HepG2 (cell line): ENCODE measurements around the gene HOXC12. TPM values are rescaled to one million over a fixed set of nuclear protein-coding genes. Genes with fewer than 3 reads are reported as not detected.

Experiments used
- CEBPZ ChIP-seq: IDR thresholded peaks from 2 replicates; pipeline ENCODE4 v1.6.1; 2012; ENCODE audit warnings: low read length, improper control_type of control experiment
- CREB1 ChIP-seq, 2 experiments: fragments of 450-650 bp in 1 of 2; IDR thresholded peaks; 2 replicates each; pipeline ENCODE4 v1.6.1; 2016 to 2017; ENCODE audit warnings: control low read depth in 1 of 2, mild to moderate bottlenecking in 1 of 2, missing compliant biosample characterization in 1 of 2, missing genetic modification characterization in 1 of 2
- GTF3A ChIP-seq: sonication (generic); formaldehyde crosslinking; conservative IDR thresholded peaks from 2 replicates; pipeline ENCODE4 v1.4.0; 2020; ENCODE audit warnings: mild to moderate bottlenecking, missing genetic modification reagents
- HNF4G ChIP-seq, 2 experiments: sonication (generic) in 1 of 2; formaldehyde crosslinking in 1 of 2; IDR thresholded peaks; 2 replicates each; pipeline versions ENCODE4 v1.4.0 to v1.6.1; 2011 to 2020; ENCODE audit warnings: borderline replicate concordance in 2 of 2, low read depth in 2 of 2, mild to moderate bottlenecking in 2 of 2, low read length in 1 of 2, missing genetic modification reagents in 1 of 2, moderate library complexity in 1 of 2
- KLF6 ChIP-seq: IDR thresholded peaks from 2 replicates; pipeline ENCODE4 v1.8.0; 2016; ENCODE audit warnings: missing biosample characterization, missing genetic modification reagents
- MIER2 ChIP-seq: IDR thresholded peaks from 2 replicates; pipeline ENCODE4 v1.6.1; 2016; ENCODE audit warnings: missing biosample characterization, missing genetic modification reagents
- MYNN ChIP-seq: sonication (generic); formaldehyde crosslinking; IDR thresholded peaks from 2 replicates; pipeline ENCODE4 v1.4.0; 2020; ENCODE audit warnings: mild to moderate bottlenecking, low read depth, missing genetic modification reagents
- NR2F1 ChIP-seq, 2 experiments: fragments of 450-650 bp in 1 of 2; formaldehyde crosslinking in 1 of 2; IDR thresholded peaks; 2 replicates each; pipeline versions ENCODE4 v1.5.0 to v1.6.1; 2016 to 2020; ENCODE audit warnings: mild to moderate bottlenecking in 1 of 2, missing compliant biosample characterization in 1 of 2, missing genetic modification reagents in 1 of 2, moderate library complexity in 1 of 2
- NR2F6 ChIP-seq, 2 experiments: IDR thresholded peaks; 2 replicates each; pipeline ENCODE4 v1.6.1; 2016; ENCODE audit warnings: antibody characterized with exemption in 1 of 2, mild to moderate bottlenecking in 1 of 2
- PATZ1 ChIP-seq: sonication (generic); formaldehyde crosslinking; IDR thresholded peaks from 2 replicates; pipeline ENCODE4 v1.4.0; 2020; ENCODE audit warnings: missing genetic modification reagents
- SIN3B ChIP-seq: fragments of 150-350 bp; IDR thresholded peaks from 2 replicates; pipeline ENCODE4 v1.6.1; 2014; ENCODE audit warnings: low read length
- SNAPC2 ChIP-seq: sonication (generic); formaldehyde crosslinking; IDR thresholded peaks from 2 replicates; pipeline ENCODE4 v1.8.1; 2022; ENCODE audit warnings: mild to moderate bottlenecking, missing genetic modification reagents
- ZBTB21 ChIP-seq: sonication (generic); formaldehyde crosslinking; IDR thresholded peaks from 2 replicates; pipeline ENCODE4 v1.4.0; 2020; ENCODE audit warnings: missing genetic modification reagents
- ZKSCAN1 ChIP-seq: fragments of 150-350 bp; IDR thresholded peaks from 2 replicates; pipeline ENCODE4 v1.6.1; 2014; ENCODE audit warnings: low read length
- ZNF207 ChIP-seq: fragments of 450-650 bp; IDR thresholded peaks from 2 replicates; pipeline ENCODE4 v1.6.1; 2016; ENCODE audit warnings: antibody characterized with exemption, borderline replicate concordance
- ZNF224 ChIP-seq: sonication (generic); formaldehyde crosslinking; IDR thresholded peaks from 2 replicates; pipeline ENCODE4 v1.5.0; 2020; ENCODE audit warnings: mild to moderate bottlenecking, missing genetic modification reagents
- ZNF383 ChIP-seq: sonication (generic); formaldehyde crosslinking; IDR thresholded peaks from 2 replicates; pipeline ENCODE4 v1.4.0; 2020; ENCODE audit warnings: missing genetic modification reagents, mild to moderate bottlenecking, borderline replicate concordance
- ZNF432 ChIP-seq: sonication (generic); formaldehyde crosslinking; IDR thresholded peaks from 2 replicates; pipeline ENCODE4 v1.5.0; 2020; ENCODE audit warnings: missing genetic modification reagents, mild to moderate bottlenecking, borderline replicate concordance
- ZNF468 ChIP-seq: sonication (generic); formaldehyde crosslinking; IDR thresholded peaks from 2 replicates; pipeline ENCODE4 v1.8.0; 2022; ENCODE audit warnings: mild to moderate bottlenecking, moderate library complexity, missing genetic modification reagents
- ZNF501 ChIP-seq: sonication (generic); formaldehyde crosslinking; IDR thresholded peaks from 2 replicates; pipeline ENCODE4 v1.5.1; 2020; ENCODE audit warnings: mild to moderate bottlenecking, moderate library complexity, missing genetic modification reagents
- polyA plus RNA-seq, 8 experiments: library from polyadenylated mRNA; depleted of rRNA in 3 of 8; stranded (reverse) in 7 of 8; unstranded in 1 of 8; fragments of >200 nt; fragmentation: Illumina TruSeq in 4 of 8; extraction: Trizol in 4 of 8; gene quantifications; 2 replicates each; pipeline versions ENCODE4 v1.2.1 to v1.2.3, GENCODE V29; 2011 to 2016; ENCODE audit warnings: low read depth in 4 of 8, missing spikeins in 1 of 8, mixed read lengths in 1 of 8; ENCODE audit not compliant: insufficient read depth in 1 of 8
- total RNA-seq, 5 experiments: library from RNA; depleted of rRNA; stranded (reverse); fragments of >200 nt; fragmentation: Illumina TruSeq; extraction: Trizol; gene quantifications; 2 replicates each; pipeline ENCODE4 v1.2.3, GENCODE V29; 2016; ENCODE audit warnings: low read depth in 1 of 5
- TF ChIP-seq, protein P1 (sequence below): sonication (generic); formaldehyde crosslinking; IDR thresholded peaks from 2 replicates; pipeline ENCODE4; 2020; ENCODE audit warnings: missing genetic modification reagents, mild to moderate bottlenecking, borderline replicate concordance

Gene HOXC12
- total and polyA plus RNA-seq, 2 of the 13 experiments (the other 11 are each of a cell fraction or from before 2014, with no cell fraction given): not detected

DNA sequence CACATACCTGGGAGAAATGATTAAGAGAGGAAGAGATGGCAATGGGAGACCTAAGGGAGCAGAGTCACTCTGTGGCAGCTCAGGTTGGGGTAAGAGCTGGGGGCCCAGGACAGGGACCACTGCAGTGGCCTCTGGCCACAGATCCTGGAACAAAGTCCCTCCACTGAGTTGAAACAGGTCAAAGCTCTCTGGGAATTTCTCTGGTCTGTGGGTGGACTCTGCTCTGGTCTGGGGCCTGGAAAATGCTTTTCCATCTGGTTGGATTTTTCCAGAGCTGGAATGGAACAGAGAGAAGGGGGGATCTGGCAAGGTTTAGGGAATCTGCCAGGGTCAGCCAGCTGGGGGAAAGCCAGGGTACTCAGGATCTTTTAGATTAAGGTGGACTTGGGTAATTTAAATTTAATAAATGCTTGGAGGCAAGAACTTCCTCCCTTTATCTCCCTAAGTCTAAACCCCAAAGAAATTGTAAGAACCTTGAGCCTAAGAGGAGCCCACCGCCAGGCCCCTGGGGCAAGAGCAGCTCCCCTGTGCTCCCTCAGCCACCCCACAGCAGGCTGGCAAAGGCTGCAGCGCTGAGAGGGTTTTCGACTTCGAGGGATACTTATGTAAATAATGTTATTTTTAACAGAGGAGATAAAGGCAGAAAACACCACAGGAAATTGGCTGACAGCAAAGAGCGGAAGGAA lies 34.0 kb downstream of the HOXC12 start (continued):
- peak; percentile 85 for TF ChIP-seq HNF4G (IDR thresholded peaks at IDR 0.05; ENCODE audit: borderline replicate concordance, low read depth, low read length)
- peak; percentile 50; the same call in 1 of the 2 replicates for TF ChIP-seq HNF4G (CRISPR knock-in tag; IDR thresholded peaks at IDR 0.05; ENCODE audit: borderline replicate concordance, low read depth)
- TF ChIP-seq MYNN: no peak
- no peak for TF ChIP-seq ZNF224
- no peak for TF ChIP-seq ZNF383 (CRISPR knock-in tag)
- peak in 1 of 2 experiments; percentile 15; a peak in 1 of 4 replicates for TF ChIP-seq NR2F1 (CRISPR knock-in tag; IDR thresholded peaks at IDR 0.05)
- TF ChIP-seq GTF3A (CRISPR knock-in tag): no peak
- TF ChIP-seq ZNF501 (CRISPR knock-in tag): peak; percentile 39
- no peak for TF ChIP-seq ZBTB21 (CRISPR knock-in tag)
- TF ChIP-seq KLF6 (CRISPR knock-in tag): no peak
- TF ChIP-seq ZNF432 (CRISPR knock-in tag): no peak
- TF ChIP-seq PATZ1 (CRISPR knock-in tag): peak; percentile 44; the same call in 1 of the 2 replicates
- TF ChIP-seq SIN3B: no peak
- TF ChIP-seq, protein P1, sequence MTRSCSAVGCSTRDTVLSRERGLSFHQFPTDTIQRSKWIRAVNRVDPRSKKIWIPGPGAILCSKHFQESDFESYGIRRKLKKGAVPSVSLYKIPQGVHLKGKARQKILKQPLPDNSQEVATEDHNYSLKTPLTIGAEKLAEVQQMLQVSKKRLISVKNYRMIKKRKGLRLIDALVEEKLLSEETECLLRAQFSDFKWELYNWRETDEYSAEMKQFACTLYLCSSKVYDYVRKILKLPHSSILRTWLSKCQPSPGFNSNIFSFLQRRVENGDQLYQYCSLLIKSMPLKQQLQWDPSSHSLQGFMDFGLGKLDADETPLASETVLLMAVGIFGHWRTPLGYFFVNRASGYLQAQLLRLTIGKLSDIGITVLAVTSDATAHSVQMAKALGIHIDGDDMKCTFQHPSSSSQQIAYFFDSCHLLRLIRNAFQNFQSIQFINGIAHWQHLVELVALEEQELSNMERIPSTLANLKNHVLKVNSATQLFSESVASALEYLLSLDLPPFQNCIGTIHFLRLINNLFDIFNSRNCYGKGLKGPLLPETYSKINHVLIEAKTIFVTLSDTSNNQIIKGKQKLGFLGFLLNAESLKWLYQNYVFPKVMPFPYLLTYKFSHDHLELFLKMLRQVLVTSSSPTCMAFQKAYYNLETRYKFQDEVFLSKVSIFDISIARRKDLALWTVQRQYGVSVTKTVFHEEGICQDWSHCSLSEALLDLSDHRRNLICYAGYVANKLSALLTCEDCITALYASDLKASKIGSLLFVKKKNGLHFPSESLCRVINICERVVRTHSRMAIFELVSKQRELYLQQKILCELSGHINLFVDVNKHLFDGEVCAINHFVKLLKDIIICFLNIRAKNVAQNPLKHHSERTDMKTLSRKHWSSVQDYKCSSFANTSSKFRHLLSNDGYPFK: no peak
- no peak for TF ChIP-seq ZNF207
- no peak for TF ChIP-seq ZNF468 (CRISPR knock-in tag)
- no peak for TF ChIP-seq SNAPC2 (CRISPR knock-in tag)
- no peak for TF ChIP-seq CREB1 (IDR thresholded peaks at IDR 0.05)
- TF ChIP-seq CREB1 (CRISPR knock-in tag; IDR thresholded peaks at IDR 0.05): no peak
- TF ChIP-seq NR2F6 (IDR thresholded peaks at IDR 0.05): peak; percentile 45; the same call in 1 of the 2 replicates
- TF ChIP-seq NR2F6 (CRISPR knock-in tag; IDR thresholded peaks at IDR 0.05): 0 out of 2 replicates have a peak, but pooled peaks have one; percentile 26
- no peak for TF ChIP-seq ZKSCAN1
- TF ChIP-seq CEBPZ: no peak
- no peak for TF ChIP-seq MIER2 (CRISPR knock-in tag)
